HG03064 (cell line): Measurements from ENCODE around the gene PGLYRP3.

Source experiments
- ATAC-seq: cut with Tn5 transposase; IDR thresholded peaks from one replicate; pipeline ENCODE4 v1.9.1; 2021; ENCODE audit warnings: low read depth; ENCODE audit not compliant: unreplicated experiment

PGLYRP3 gene

DNA sequence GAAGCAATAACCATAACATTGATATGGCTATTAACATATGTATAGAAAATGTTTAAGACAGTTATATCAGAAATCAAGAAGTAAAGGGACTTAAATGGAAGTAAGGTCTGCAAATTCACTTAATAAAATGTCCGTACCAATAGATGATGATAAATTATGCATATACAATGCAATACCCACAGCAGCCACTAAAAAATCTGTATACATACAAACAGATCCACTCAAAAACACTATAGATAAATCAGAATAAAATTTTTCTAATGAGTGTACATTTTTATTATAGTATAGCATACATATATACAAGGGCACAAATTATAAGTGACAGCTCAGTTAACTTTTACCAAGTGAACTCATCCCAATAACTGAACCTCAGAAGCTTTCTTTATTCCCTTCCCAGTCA is 47.3 kb downstream of the PGLYRP3 start:
- ATAC-seq, result no peak

DNA sequence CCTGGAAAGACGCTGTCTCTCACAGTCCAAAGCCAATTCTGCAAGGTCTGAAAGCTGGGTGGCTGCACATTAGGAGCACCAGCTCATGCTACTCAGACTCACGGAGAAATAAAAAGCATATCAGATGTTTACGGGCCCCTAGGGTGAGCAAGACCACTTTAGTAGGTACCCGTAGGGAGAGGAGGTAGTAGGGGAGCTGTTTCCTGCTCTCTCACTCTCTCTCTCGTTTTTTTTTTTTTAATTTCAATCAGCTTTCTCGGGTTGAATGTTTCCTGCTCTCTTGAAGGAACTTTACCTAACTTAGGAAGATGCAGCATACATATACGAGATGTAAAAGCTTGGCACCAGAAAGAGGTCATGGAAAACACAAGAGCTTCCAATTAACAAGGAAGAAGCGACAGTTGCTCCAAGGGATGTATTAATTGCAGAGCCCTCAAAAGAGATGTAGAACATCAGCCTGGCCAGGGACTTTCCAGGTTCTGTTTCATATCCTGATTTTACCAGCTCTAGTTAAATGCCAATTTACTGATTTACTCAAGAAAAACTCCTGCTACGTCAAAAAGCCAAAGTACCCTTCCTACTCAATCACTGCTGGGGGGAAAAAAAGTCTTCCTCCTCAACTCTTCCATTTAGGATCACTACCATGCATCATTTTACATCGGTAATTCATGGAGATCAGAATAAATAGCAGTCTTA is 50.1 kb downstream of the PGLYRP3 start:
- ATAC-seq, result no peak

DNA sequence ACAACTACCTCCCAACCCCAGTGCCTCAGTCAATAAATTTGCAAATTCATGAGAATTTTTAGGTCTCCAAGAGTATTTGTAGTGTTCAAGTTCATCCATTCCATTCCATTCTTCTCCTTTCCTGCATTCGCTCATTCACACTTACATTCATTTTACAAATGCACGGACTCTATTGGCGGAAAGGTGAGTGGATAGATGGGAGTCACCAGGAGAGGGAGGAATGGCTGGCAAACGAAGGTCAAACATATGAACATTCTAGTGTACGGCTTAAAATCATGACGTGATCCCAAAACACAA is 50.7 kb downstream of the PGLYRP3 start:
- ATAC-seq, result no peak

DNA sequence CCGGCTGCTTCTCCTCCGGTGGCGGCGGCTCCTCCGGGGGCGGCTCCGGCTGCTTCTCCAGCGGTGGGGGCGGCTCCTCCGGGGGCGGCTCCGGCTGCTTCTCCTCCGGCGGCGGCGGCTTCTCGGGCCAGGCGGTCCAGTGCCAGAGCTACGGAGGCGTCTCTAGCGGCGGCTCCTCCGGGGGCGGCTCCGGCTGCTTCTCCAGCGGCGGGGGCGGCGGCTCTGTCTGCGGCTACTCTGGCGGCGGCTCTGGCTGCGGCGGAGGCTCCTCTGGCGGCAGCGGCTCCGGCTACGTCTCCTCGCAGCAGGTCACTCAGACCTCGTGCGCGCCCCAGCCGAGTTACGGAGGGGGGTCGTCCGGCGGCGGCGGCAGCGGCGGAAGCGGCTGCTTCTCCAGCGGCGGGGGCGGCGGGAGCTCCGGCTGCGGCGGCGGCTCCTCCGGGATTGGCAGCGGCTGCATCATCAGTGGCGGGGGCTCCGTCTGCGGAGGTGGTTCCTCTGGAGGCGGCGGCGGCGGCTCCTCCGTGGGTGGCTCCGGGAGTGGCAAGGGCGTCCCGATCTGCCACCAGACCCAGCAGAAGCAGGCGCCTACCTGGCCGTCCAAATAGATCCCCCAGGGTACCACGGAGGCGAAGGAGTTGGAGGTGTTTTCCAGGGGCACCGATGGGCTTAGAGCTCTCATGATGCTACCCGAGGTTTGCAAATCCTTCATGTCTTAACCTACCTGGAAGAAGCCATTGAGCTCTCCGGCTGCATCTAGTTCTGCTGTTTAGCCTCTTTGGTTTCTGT is 51.3 kb downstream of the PGLYRP3 start:
- ATAC-seq, result no peak

- no peak for ATAC-seq
These were observed 52.0 kb downstream of the PGLYRP3 start for GRCh38 chr1:153260585-153261280.

DNA sequence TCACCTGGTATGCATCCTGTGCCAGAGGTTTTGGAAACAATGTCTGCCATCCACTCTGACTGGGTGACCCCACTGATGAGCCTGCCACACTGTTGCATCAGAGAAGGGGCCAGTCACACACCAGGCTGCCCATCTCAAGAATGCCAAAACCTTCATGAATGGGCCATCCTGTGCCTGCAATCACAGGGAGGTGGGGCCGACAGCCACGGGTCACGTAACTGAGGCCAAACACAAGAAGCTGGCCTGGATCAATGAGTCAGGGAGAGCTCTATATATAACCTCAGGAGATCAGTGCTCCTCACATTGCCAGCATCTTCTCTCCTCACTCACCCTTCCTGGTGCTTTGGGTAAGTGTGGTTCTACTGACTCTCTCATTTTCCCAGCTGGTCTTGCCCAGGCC is 53.4 kb downstream of the PGLYRP3 start, which contains the start of gene LORICRIN:
Gene LORICRIN, plus strand, starts transcription at position 301 of the 400 bp plus-strand sequence. CDS start 1,263 bp downstream, outside the sequence.
- ATAC-seq, result no peak

- no peak for ATAC-seq
These were observed 59.1 kb downstream of the PGLYRP3 start for GRCh38 chr1:153253693-153254092.

- no peak for ATAC-seq
These were observed 59.7 kb downstream of the PGLYRP3 start for GRCh38 chr1:153253076-153253475.

GRCh38 chr1:153251988-153252387 is 60.8 kb downstream of the PGLYRP3 start:
- ATAC-seq, result no peak

DNA sequence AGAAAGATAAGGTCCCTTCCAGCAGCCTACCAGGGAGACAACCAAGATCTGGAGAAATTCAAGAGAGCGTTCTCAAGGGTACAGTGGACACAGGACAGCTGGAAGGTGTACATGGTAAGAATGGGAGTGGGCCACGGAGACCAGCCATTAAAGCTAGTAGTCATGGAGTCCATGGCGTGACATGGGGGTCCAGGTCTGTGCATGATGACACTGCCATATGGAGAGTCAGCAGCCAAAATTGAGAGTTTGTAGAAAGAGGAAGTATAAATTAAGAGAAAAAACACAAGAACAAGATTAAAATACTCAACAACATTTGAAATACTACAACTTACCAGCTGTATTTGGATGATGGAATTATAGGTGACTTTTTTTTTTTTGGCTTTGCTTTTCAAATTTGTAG is 61.2 kb downstream of the PGLYRP3 start:
- ATAC-seq, result no peak

GRCh38 chr1:153251087-153251486 is 61.7 kb downstream of the PGLYRP3 start:
- ATAC-seq, result no peak

DNA sequence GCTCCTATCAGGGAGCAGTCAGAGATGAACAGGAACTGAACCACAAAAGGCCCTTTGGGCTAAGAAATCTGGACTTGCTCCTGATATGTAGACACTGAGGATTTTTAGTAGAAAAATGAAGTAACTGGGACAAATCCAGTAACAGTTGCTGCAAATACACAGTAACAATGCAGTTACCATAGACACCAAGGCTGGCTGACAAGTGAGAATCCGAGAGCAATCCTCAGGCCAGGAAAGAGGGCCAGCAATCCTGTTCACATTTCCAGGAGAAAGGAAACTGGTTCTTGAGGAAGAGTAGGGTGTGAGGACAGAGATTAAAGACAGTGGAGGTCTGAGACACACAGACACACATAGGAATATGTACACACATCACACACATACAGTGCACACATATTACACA is 62.6 kb downstream of the PGLYRP3 start:
- no peak for ATAC-seq

GRCh38 chr1:153248176-153248879 is 64.4 kb downstream of the PGLYRP3 start:
- ATAC-seq, result no peak
